SK-N-SH (cell line): ENCODE results near the gene FGF22. TPM values are rescaled to one million over a fixed set of nuclear protein-coding genes. Genes with fewer than 3 reads are reported as not detected.

Experiments
- CTCF ChIA-PET: fragments of 300-600, 350-600 bp; formaldehyde crosslinking; extraction: SDS; loops from one replicate; lab custom pipeline; 2021; lab: Yijun Ruan, JAX
- POLR2A ChIA-PET: fragments of 350-600 bp; sonication (Branson Sonifier 250); formaldehyde crosslinking; extraction: SDS; loops from one replicate; lab custom pipeline; 2020; ENCODE audit warnings: antibody characterized with exemption, inconsistent platforms; lab: Yijun Ruan, JAX
- DNase-seq: peaks from one replicate; pipeline ENCODE4 v3.0.0; 2012
- H2AFZ ChIP-seq: fragments of 200-600 bp; sonication (generic); 2 replicates; pipeline ENCODE4 v1.8.1; 2016; ENCODE audit warnings: antibody characterized with exemption, mild to moderate bottlenecking, low read depth
- H3F3A ChIP-seq: fragments of 200-600 bp; sonication (generic); replicated peaks from 2 replicates; pipeline ENCODE3; 2016; ENCODE audit warnings: antibody characterized with exemption, mild to moderate bottlenecking; ENCODE audit not compliant: insufficient read depth
- H3K27ac ChIP-seq, 2 experiments: fragments of 200-500 bp in 1 of 2; fragments of 200-600 bp in 1 of 2; sonication (Bioruptor generic) in 1 of 2; sonication (generic), shearing (Covaris generic) in 1 of 2; 2 replicates each; pipeline versions ENCODE4 v1.5.1 to v1.6.1; 2014 to 2016; ENCODE audit warnings: low read depth in 2 of 2, inconsistent platforms in 1 of 2, low read length in 1 of 2, mild to moderate bottlenecking in 1 of 2, mixed read lengths in 1 of 2
- H3K27me3 ChIP-seq: fragments of 200-600 bp; sonication (generic), shearing (Covaris generic); 2 replicates; pipeline ENCODE4 v1.6.1; 2016; ENCODE audit warnings: mixed run types; ENCODE audit not compliant: insufficient read depth
- H3K36me3 ChIP-seq, 2 experiments: fragments of 200-500 bp in 1 of 2; fragments of 200-600 bp in 1 of 2; sonication (Bioruptor generic) in 1 of 2; sonication (generic) in 1 of 2; replicated peaks in 1 of 2; 2 replicates each; pipeline versions ENCODE3 to v1.5.1; 2014 to 2016; ENCODE audit warnings: low read length in 1 of 2, mild to moderate bottlenecking in 1 of 2; ENCODE audit not compliant: insufficient read depth in 2 of 2, control insufficient read depth in 1 of 2
- H3K4me1 ChIP-seq, 2 experiments: fragments of 200-500 bp in 1 of 2; fragments of 200-600 bp in 1 of 2; sonication (Bioruptor generic) in 1 of 2; sonication (generic), shearing (Covaris generic) in 1 of 2; 2 replicates each; pipeline versions ENCODE4 v1.5.1 to v1.6.1; 2014 to 2016; ENCODE audit warnings: low read depth in 1 of 2, low read length in 1 of 2, mixed run types in 1 of 2; ENCODE audit not compliant: insufficient read depth in 2 of 2, control insufficient read depth in 1 of 2
- H3K4me2 ChIP-seq: fragments of 200-600 bp; sonication (generic), shearing (Covaris generic); 2 replicates; pipeline ENCODE4 v1.6.1; 2017; ENCODE audit warnings: mixed run types
- H3K4me3 ChIP-seq, 2 experiments: fragments of 200-500 bp in 1 of 2; fragments of 200-600 bp in 1 of 2; sonication (Bioruptor generic) in 1 of 2; sonication (generic), shearing (Covaris generic) in 1 of 2; 2 replicates each; pipeline versions ENCODE4 v1.5.1 to v1.8.1; 2014 to 2016; ENCODE audit warnings: low read depth in 2 of 2, inconsistent platforms in 1 of 2, low read length in 1 of 2, mild to moderate bottlenecking in 1 of 2, mixed read lengths in 1 of 2, moderate library complexity in 1 of 2
- H3K79me2 ChIP-seq: fragments of 200-600 bp; sonication (generic); 2 replicates; pipeline ENCODE4 v1.8.1; 2017; ENCODE audit warnings: mild to moderate bottlenecking; ENCODE audit not compliant: insufficient read depth
- H3K9ac ChIP-seq: fragments of 200-600 bp; sonication (generic); 2 replicates; pipeline ENCODE4 v1.6.1; 2017; ENCODE audit warnings: mixed run types
- H3K9me2 ChIP-seq: fragments of 200-600 bp; sonication (generic); 2 replicates; pipeline ENCODE4 v1.6.1; 2017; ENCODE audit warnings: mixed run types
- H3K9me3 ChIP-seq: fragments of 200-600 bp; sonication (generic); 2 replicates; pipeline ENCODE4 v1.6.1; 2017; ENCODE audit warnings: mixed run types, mild to moderate bottlenecking, moderate library complexity
- H4K20me1 ChIP-seq: fragments of 200-600 bp; sonication (generic); 2 replicates; pipeline ENCODE4 v1.6.1; 2017; ENCODE audit warnings: mild to moderate bottlenecking, mixed run types; ENCODE audit not compliant: insufficient read depth
- CHD2 ChIP-seq: fragments of 150-350 bp; IDR thresholded peaks from 2 replicates; pipeline ENCODE4 v1.6.1; 2018; ENCODE audit warnings: low read length; ENCODE audit not compliant: partially characterized antibody
- CTCF ChIP-seq: fragments of 200-600 bp; sonication (generic); IDR thresholded peaks from 2 replicates; pipeline ENCODE4 v1.6.1; 2017; ENCODE audit warnings: antibody characterized with exemption, mild to moderate bottlenecking, moderate library complexity
- FOSL2 ChIP-seq: IDR thresholded peaks from 2 replicates; pipeline ENCODE4 v1.4.0; 2012; ENCODE audit warnings: low read depth, mild to moderate bottlenecking, moderate library complexity, borderline replicate concordance
- FOXM1 ChIP-seq: IDR thresholded peaks from 2 replicates; pipeline ENCODE4 v1.4.0; 2012; ENCODE audit warnings: low read depth, mild to moderate bottlenecking
- GABPA ChIP-seq: IDR thresholded peaks from 2 replicates; pipeline ENCODE4 v1.4.0; 2012; ENCODE audit warnings: low read depth, mild to moderate bottlenecking
- JUND ChIP-seq: IDR thresholded peaks from 2 replicates; pipeline ENCODE4 v1.4.0; 2012
- MAX ChIP-seq: IDR thresholded peaks from 2 replicates; pipeline ENCODE4 v1.4.0; 2012; ENCODE audit warnings: low read depth
- MEF2A ChIP-seq: IDR thresholded peaks from 2 replicates; pipeline ENCODE4 v1.4.0; 2012; ENCODE audit warnings: low read depth, borderline replicate concordance
- MXI1 ChIP-seq: IDR thresholded peaks from 2 replicates; pipeline ENCODE4 v1.6.1; 2012; ENCODE audit warnings: mild to moderate bottlenecking, low read depth, low read length, improper control_type of control experiment
- RAD21 ChIP-seq: IDR thresholded peaks from 2 replicates; pipeline ENCODE4 v1.6.1; 2012; ENCODE audit warnings: mild to moderate bottlenecking, low read length
- REST ChIP-seq: IDR thresholded peaks from 2 replicates; pipeline ENCODE4 v1.6.1; 2012; ENCODE audit warnings: mild to moderate bottlenecking, low read depth, low read length, moderate library complexity
- RFX5 ChIP-seq: IDR thresholded peaks from 2 replicates; pipeline ENCODE4 v1.6.1; 2012; ENCODE audit warnings: mild to moderate bottlenecking, improper control_type of control experiment, low read length
- RXRA ChIP-seq: IDR thresholded peaks from 2 replicates; pipeline ENCODE4 v1.4.0; 2012; ENCODE audit warnings: low read depth, mild to moderate bottlenecking, borderline replicate concordance
- SMC3 ChIP-seq: IDR thresholded peaks from 2 replicates; pipeline ENCODE4 v1.6.1; 2012; ENCODE audit warnings: low read depth, low read length, improper control_type of control experiment
- TCF12 ChIP-seq: IDR thresholded peaks from 2 replicates; pipeline ENCODE4 v1.4.0; 2012
- USF1 ChIP-seq: IDR thresholded peaks from 2 replicates; pipeline ENCODE4 v1.4.0; 2012; ENCODE audit warnings: low read depth, borderline replicate concordance
- WGBS: methylation state at CpG from one replicate; pipeline ENCODE4 v1.1.6; 2017; ENCODE audit warnings: low lambda C conversion rate; 5-methylcytosine and 5-hydroxymethylcytosine counted together
- polyA plus RNA-seq, 3 experiments: library from polyadenylated mRNA; depleted of rRNA; stranded (reverse); fragments of >200 nt; gene quantifications; 2 replicates each; pipeline ENCODE4 v1.2.3, GENCODE V29; 2012

The FGF22 gene
- polyA plus RNA-seq, 1 of the 3 experiments (the other 2 are of a cell fraction): 0.62 TPM

- Histone ChIP-seq H4K20me1 (peaks cover 3% of the 10 kb centered on the region), H3K36me3 (peaks cover 0 to 52% of the 10 kb centered on the region in 2 experiments), H3K9me2 (no peaks in the 10 kb centered on the region), H3K4me2 (no peak overlapping the region), H3K4me1 (no peaks in the 10 kb centered on the region), H3F3A (no peaks in the 10 kb centered on the region), H3K9ac (no peak overlapping the region), H3K79me2 (peaks cover 4% of the 10 kb centered on the region; the same call in 1 of the 2 replicates), H3K27ac (no peak overlapping the region; a peak in 1 of 4 replicates), H3K27me3 (no peaks in the 10 kb centered on the region), H2AFZ (no peak overlapping the region), H3K9me3 (no peaks in the 10 kb centered on the region), H3K4me3 (no peak overlapping the region)
- WGBS: 97% methylated on average over 23 of the region's 48 CpGs
- ChIA-PET CTCF (no interaction called here), POLR2A (interaction anchor here (0.9 kb wide), 1 partner anchor 16 kb away, joined by 3 read pairs; the partner anchor contains the start of gene RNF126)
- DNase-seq: no peak
- no peak for TF ChIP-seq REST
- no peak for TF ChIP-seq TCF12
- TF ChIP-seq RFX5: no peak
- no peak for TF ChIP-seq RAD21
- TF ChIP-seq CHD2: no peak
- TF ChIP-seq MXI1: no peak
- no peak for TF ChIP-seq GABPA
- no peak for TF ChIP-seq MAX
Observed at GRCh38 chr19:646779-647565, 7.3 kb downstream of the FGF22 start.

- H3F3A ChIP-seq: no peaks in the 10 kb centered on the region
- H3K9ac ChIP-seq: no peak overlapping the region
- H3K4me2 ChIP-seq: no peak overlapping the region
- no peaks in the 10 kb centered on the region for H3K9me2 ChIP-seq
- 94% methylated on average over 51 of the region's 52 CpGs for WGBS
- H4K20me1 ChIP-seq: peaks cover 11% of the 10 kb centered on the region
- no peak overlapping the region for H2AFZ ChIP-seq
- POLR2A ChIA-PET: interaction anchor here (0.9 kb wide), 1 partner anchor 15 kb away, joined by 3 read pairs; the partner anchor contains the start of gene RNF126
- CTCF ChIA-PET: no interaction called here
- no peaks in the 10 kb centered on the region for H3K9me3 ChIP-seq
- H3K4me3 ChIP-seq: no peak overlapping the region
- H3K79me2 ChIP-seq: peaks cover 12% of the 10 kb centered on the region
- no peak overlapping the region for H3K27ac ChIP-seq
- H3K27me3 ChIP-seq: no peaks in the 10 kb centered on the region
- DNase-seq: no peak
- H3K4me1 ChIP-seq: no peaks in the 10 kb centered on the region
- H3K36me3 ChIP-seq: peaks cover 0 to 59% of the 10 kb centered on the region in 2 experiments
- TF ChIP-seq JUND: no peak
- TF ChIP-seq CHD2: no peak
- no peak for TF ChIP-seq FOSL2
- no peak for TF ChIP-seq SMC3
- TF ChIP-seq USF1: no peak
- TF ChIP-seq RXRA: no peak
- TF ChIP-seq MEF2A: no peak
- TF ChIP-seq MAX: no peak
- no peak for TF ChIP-seq CTCF
- TF ChIP-seq FOXM1: no peak
Observed at GRCh38 chr19:647566-648284, 8.0 kb downstream of the FGF22 start.
